AG20443 (cell line): ENCODE results near the gene MRPL49.
A peak's percentile ranks its signal among the peaks of the same experiment; 100 is the strongest.

Experiments used
- DNase-seq: peaks from one replicate; pipeline ENCODE4 v3.0.0; 2012; ENCODE audit warnings: low spot score, mixed read lengths

The MRPL49 gene

GRCh38 chr11:65102142-65103095 is 19.7 kb upstream of the MRPL49 start:
- DNase-seq = no peak

DNA sequence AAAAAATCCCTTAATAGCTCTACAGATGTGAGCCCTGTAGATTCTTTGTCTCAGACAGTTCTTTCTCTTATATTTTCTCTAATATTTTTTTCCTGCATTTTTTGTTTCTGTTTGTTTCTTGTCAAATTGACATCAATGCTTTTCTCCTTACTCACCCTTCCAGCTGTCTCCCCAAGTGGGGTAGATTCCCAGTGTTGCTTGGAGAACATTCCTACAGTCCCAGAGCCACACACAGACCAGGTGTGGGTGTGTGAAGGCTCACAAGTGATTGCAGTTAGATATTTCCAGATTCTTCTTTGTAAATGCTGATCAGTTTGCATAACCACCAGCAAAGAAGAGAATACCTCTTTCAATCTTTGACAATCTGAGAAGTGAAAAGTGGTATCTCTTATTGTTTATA is 18.6 kb upstream of the MRPL49 start:
- DNase-seq = no peak

DNA sequence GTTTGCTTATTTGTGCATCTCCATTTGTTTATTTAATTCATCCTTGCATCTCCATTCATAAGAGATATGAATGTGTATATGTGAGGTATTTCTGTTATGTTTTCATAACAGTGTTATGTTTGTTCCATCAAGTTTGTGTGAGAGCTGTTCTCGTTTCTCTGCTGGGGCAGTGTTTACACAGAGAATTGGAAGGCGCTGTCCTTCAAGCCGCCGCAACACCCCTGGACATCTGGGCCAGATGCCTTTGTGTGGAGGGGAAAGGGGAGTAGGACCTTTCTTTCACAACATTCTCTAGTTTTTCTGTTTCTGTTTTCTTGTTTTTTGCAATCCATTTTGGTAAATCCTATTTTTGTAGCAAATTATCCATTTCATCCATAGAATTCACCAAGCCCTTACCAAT is 17.5 kb upstream of the MRPL49 start:
- no peak for DNase-seq

DNA sequence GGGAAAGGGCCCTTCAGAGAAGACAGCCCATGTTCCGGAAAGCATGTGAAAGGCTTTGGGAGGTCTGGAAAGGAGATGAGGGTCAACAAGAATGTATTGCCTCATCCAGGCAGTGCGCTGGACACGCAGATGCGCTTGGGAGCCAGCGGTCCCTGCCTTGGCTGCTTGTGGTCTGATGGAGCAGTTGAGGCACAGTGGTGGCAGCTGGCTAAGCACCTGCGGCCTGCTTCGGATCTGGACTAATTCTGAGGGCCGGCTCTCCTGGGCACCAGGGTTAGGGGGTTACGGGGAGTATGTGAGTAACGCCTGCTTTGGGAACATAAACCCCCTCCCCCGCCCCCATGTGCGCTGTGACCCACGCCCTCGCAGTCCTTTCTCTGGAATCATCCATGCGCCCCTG is 15.0 kb upstream of the MRPL49 start:
- DNase-seq = no peak

DNA sequence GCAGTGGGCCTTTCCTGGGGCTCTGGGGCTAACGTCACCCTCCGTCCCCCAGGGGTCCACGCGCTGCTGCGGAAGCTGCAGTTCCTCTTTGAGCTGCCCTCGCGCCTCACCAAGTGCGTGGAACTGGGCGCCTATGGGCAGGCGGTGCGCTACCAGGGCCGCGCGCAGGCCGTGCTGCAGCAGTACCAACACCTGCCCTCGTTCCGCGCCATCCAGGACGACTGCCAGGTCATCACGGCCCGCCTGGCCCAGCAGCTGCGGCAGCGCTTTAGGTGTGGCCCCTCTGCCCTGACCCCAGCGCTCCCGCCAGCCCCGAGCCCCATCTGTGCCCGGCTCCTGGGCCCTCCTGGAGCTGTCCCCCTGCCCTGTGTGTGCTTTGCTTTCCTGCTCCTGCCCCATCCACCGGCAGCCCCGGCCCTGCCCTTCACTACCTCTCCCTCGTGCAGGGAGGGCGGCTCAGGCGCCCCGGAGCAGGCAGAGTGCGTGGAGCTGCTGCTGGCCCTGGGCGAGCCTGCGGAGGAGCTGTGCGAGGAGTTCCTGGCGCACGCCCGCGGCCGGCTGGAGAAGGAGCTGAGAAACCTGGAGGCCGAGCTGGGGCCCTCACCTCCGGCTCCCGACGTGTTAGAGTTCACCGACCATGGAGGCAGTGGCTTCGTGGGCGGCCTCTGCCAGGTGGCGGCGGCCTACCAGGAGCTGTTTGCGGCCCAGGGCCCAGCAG is 14.2 kb upstream of the MRPL49 start:
- DNase-seq = no peak

DNA sequence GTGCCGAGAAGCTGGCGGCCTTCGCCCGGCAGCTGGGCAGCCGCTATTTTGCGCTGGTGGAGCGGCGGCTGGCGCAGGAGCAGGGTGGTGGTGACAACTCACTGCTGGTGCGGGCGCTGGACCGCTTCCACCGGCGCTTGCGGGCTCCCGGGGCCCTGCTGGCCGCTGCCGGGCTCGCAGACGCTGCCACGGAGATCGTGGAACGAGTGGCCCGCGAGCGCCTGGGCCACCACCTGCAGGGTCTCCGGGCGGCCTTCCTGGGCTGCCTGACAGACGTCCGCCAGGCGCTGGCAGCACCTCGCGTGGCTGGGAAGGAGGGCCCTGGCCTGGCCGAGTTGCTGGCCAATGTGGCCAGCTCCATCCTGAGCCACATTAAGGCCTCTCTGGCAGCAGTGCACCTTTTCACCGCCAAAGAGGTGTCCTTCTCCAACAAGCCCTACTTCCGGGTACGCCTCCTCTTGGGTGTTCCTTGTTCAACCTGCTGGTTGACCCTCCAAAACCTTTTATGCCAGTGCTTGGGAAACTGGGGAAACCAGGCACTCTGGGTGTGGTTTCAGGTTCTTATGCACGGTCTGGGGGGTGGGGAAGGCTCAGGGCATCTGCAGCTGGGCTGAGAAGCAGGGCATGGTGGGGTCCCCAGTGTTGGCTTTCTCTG is 13.5 kb upstream of the MRPL49 start:
- DNase-seq = no peak

GRCh38 chr11:65109231-65110198 is 12.6 kb upstream of the MRPL49 start:
- no peak for DNase-seq

GRCh38 chr11:65110354-65110861 is 11.7 kb upstream of the MRPL49 start:
- peak; percentile 91 for DNase-seq

- DNase-seq = no peak
These were observed 10.9 kb upstream of the MRPL49 start for GRCh38 chr11:65111159-65111743.

DNA sequence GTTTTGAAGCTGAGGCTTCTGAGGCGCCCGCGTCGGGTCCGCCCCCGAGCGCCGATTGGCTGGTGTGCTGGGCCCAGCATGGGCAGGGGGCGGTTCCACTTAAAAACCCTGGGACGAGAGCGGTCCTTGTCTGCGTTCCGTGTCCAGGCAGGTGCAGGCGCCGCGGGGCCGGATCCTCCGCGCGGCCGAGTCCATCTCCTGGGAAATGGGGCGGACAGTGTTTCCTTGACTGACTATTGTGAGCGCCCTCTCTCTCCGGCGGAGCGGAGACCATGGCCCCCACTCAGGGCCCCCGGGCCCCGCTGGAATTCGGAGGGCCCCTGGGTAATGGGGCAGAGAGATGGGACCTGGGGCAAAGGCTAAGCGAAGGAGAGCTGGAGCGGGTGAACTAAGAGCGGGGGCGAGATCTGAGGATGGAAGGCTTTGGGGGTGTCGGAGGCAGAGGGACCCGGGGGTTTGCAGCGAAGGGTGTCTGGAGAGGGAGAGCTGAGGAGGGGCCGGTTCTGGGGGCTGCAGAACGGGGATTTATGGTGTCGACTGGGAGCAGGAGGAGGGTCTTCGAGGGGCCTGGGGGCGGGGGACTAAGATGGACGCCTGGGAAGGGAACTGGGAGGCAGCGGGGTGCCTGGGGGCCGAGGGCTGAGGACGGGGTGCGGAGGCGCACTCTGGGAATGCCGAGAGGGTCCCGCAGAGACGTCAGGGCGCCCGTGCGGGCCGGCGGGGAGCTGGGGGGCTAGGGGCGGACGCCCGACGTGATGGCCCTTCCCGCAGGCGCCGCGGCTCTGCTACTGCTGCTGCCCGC is 10.2 kb upstream of the MRPL49 start, which contains the start of gene TM7SF2:
TM7SF2 (plus strand) TSS at position 129 of the 802 bp plus-strand sequence; CDS start at position 273, 144 bp downstream.
- peak; percentile 96 for DNase-seq

GRCh38 chr11:65112546-65113360 is 9.4 kb upstream of the MRPL49 start:
- peak; percentile 75 for DNase-seq

DNA sequence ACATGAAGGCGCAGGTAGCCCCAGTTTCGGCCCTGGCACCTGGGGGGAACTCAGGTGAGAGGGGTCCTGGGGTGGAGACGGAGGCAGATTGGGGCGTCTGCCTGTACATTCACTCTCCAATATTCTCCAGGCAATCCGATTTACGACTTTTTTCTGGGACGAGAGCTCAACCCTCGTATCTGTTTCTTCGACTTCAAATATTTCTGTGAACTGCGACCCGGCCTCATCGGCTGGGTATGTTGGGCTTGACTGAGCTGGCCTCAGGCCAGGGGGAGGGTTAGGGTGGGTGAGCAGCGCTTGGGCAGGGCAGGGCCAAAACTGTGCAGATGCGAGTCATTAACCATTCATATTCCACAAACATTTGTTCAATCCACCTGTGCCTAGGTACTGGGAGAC is 8.8 kb upstream of the MRPL49 start:
- DNase-seq = no peak

DNA sequence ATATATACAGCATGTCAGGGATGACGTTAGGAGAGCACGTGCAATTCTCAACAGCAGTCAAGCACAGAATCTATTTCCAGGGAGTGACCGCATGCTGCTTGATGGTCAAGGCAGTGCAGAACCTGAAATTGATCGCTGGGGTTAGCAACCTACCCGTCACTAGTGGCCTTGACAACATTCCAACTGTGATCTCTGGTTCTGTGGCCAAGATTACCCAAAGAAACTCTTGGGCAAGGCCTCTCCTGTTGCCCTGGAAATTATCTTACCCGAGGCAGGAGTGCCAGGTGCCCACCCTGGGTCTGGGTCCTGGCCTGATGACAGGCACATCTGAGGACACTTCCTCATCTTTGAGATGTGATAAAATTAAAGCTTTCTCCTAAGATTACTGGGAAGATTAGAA is 8.3 kb upstream of the MRPL49 start:
- DNase-seq = no peak

DNA sequence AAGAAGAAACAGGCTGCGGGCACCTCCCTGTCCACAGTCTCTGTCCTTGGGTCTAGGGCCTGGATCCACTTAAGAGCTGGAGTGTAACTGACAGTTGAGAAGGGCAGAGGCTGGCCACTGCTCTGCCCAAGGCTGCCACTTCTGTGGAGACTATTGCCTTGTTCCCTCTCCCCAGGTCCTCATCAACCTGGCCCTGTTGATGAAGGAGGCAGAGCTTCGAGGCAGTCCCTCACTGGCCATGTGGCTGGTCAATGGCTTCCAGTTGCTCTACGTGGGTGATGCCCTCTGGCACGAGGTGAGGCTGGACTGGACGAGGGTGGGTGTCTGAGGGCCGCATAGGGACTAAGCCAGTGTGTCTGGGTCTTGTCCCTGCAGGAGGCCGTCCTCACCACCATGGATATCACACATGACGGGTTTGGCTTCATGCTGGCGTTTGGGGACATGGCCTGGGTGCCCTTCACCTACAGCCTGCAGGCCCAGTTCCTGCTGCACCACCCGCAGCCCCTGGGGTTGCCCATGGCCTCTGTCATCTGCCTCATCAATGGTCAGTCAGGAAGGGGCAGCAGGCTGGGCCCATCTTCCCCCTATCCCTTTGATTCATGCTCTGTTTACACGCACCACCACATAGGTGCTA is 7.5 kb upstream of the MRPL49 start:
- no peak for DNase-seq

DNA sequence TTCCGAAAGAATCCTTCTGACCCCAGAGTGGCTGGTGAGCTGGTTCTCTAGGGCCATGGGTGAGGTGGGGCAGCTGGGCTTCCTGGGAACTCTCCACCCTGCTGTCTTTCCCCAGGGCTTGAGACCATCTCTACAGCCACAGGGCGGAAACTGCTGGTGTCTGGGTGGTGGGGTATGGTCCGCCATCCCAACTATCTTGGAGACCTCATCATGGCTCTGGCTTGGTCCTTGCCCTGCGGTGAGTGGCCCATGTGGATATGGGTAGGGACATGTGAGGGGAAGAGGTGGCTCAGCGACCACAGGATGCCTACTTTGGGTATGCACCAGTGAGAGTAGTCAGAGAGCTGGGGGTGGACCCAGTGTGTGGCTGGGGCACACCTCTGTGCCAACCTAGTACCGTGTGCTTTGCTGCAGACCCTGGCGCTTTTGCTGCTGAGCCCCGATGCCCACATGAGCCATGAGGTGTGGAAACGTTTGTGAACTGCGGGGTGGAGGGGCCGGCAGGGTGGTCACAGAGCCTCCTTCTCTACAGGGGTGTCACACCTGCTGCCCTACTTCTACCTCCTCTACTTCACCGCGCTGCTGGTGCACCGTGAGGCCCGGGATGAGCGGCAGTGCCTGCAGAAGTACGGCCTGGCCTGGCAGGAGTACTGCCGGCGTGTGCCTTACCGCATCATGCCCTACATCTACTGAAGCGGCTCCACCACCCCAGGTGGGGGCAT is 6.6 kb upstream of the MRPL49 start:
- no peak for DNase-seq

DNA sequence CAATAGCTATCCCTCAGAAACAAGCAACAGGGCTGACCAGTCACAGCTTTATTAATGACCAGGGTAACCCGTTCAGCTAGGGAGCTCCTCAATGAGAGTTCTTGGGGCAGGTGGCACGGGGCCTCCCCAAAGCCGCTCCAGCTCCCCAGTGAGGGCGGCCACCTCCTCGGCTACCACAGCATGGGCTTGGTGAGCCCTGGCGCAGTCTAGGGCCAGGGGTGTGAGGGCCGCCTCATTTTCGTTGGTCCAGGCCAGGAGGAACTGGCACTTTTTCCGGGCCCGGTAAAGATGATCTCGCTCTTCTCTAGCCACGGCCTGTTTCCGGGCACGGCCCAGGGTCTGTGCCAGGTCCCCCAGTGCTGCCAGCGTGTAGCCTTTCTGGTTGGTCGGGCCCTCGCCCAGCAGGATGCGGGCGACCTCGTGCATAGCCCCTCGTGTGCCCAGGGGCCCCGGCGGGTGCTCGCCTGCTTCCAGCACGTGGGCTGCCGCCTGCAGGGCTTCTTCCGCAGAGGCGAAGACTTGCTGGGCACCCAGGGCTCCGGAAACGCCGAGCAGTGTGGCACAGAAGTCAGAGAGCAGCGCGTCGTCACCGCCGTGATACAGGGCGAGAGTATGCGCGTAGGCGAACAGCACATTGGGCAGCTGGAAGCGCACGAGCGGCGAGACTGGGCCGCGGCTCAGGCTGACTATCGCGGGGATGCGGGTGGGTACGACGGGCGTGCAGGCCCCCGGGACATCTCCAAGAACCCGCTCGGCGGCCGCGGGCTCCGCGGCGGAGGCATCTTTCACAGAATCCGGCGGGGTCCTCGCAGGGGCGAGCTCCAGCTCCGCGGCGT is 5.5 kb upstream of the MRPL49 start:
- DNase-seq = peak; percentile 53
